ENCODE measurements around the gene CCDC194.
A peak's percentile ranks its signal among the peaks of the same experiment; 100 is the strongest.

CCDC194 gene

GRCh38 chr19:17419154-17419620, 25.2 kb upstream of the CCDC194 start:
- TF ChIP-seq CTCF (IDR thresholded peaks at IDR 0.05; ENCODE audit: insufficient read depth, low read depth, low read length, missing control alignments), result no peak
- DNase-seq (ENCODE audit: low read depth), result peak; percentile 14
- H3K4me3 ChIP-seq (ENCODE audit: low read length), result peak overlapping the region; percentile 58

GRCh38 chr19:17418710-17419109, 24.7 kb upstream of the CCDC194 start:
- DNase-seq (ENCODE audit: low read depth), result no peak
- no peak for TF ChIP-seq CTCF (IDR thresholded peaks at IDR 0.05; ENCODE audit: insufficient read depth, low read depth, low read length, missing control alignments)
- peak overlapping the region; percentile 58 for H3K4me3 ChIP-seq (ENCODE audit: low read length)

GRCh38 chr19:17415121-17415520, 21.1 kb upstream of the CCDC194 start:
- TF ChIP-seq CTCF (IDR thresholded peaks at IDR 0.05; ENCODE audit: insufficient read depth, low read depth, low read length, missing control alignments), result no peak

DNA sequence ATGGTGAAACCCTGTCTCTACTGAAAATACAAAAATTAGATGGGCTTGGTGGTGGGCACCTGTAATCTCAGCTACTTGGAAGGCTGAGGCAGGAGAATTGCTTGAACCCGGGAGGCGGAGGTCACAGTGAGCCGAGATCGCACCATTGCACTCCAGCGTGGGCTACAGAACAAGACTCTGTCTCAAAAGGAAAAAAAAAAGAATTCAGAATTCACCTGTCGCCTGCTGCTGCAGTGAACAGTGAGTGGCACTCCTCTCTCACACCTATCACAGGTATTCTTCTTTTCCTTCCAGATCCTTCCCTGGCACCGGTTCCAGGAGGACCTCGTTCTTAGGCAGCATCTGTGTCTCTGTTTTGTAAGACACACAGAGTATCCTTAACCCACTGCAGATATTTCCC, 20.1 kb upstream of the CCDC194 start:
- TF ChIP-seq CTCF (IDR thresholded peaks at IDR 0.05; ENCODE audit: insufficient read depth, low read depth, low read length, missing control alignments), result no peak
- DNase-seq (ENCODE audit: low read depth), result no peak
- no peak overlapping the region for H3K4me3 ChIP-seq (ENCODE audit: low read length)

More at GRCh38 chr19:17415121-17415520, 21.1 kb upstream of the CCDC194 start:
- DNase-seq (ENCODE audit: low read depth), result no peak
- H3K4me3 ChIP-seq (ENCODE audit: low read length), result no peak overlapping the region

GRCh38 chr19:17411801-17412200, 17.8 kb upstream of the CCDC194 start:
- H3K4me3 ChIP-seq (ENCODE audit: low read length), result no peak overlapping the region
- no peak for DNase-seq (ENCODE audit: low read depth)
- TF ChIP-seq CTCF (IDR thresholded peaks at IDR 0.05; ENCODE audit: insufficient read depth, low read depth, low read length, missing control alignments), result no peak

- no peak overlapping the region for H3K4me3 ChIP-seq (ENCODE audit: low read length)
- no peak for TF ChIP-seq CTCF (IDR thresholded peaks at IDR 0.05; ENCODE audit: insufficient read depth, low read depth, low read length, missing control alignments)
- no peak for DNase-seq (ENCODE audit: low read depth)
These were observed 16.0 kb upstream of the CCDC194 start for GRCh38 chr19:17409990-17410389.

DNA sequence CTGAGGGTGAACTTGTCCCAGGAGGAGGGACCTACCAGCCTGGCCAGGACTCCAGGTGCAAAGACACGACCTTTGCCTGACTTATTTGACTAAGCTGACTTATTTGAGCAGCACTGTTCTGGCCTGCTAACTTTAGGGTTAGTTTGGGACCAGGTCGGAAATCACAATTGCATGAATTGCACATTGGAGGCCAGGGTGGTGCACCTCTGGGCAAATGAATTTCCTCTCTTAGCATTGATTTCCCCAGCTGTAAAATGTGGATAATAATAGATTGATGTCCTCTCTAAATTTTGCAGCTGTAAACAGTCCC, 12.8 kb upstream of the CCDC194 start:
- DNase-seq (ENCODE audit: low read depth), result no peak
- H3K4me3 ChIP-seq (ENCODE audit: low read length), result no peak overlapping the region
- TF ChIP-seq CTCF (IDR thresholded peaks at IDR 0.05; ENCODE audit: insufficient read depth, low read depth, low read length, missing control alignments), result no peak

All from epithelial cell of esophagus (primary cell).